Measurements from ENCODE around the gene GATAD2A. TPM values are rescaled to one million over a fixed set of nuclear protein-coding genes. Genes with fewer than 3 reads are reported as not detected.

Gene GATAD2A
- polyA plus RNA-seq, 1 experiment = 24.2 TPM

DNA sequence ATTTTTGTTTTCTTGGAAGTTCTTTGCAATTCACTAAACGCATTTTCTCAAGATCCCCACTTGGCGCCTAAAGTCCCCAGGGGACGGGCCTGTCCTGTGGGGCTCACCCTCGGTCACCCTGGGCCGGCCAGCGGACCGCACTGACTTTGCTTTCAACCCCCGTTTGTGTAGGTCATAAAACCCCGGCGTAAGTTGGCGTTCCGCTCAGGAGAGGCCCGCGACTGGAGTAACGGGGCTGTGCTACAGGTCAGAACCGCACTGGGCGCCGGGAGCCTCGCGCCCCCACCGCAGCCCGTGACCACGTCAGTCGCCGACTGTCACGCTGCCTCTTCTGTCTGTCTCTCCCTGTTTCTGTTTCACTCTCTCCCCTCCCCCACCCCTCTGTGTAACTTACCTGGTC lies 96.3 kb downstream of the GATAD2A start:
- H3K27me3 ChIP-seq (ENCODE audit: control insufficient read depth, insufficient read depth, low read length) = no peaks in the 10 kb centered on the region
- ChIA-PET CTCF (no interaction called here), POLR2A (no interaction called here)
- no peak overlapping the region for H3K4me3 ChIP-seq (ENCODE audit: low read depth, low read length)
- TF ChIP-seq, protein P1, sequence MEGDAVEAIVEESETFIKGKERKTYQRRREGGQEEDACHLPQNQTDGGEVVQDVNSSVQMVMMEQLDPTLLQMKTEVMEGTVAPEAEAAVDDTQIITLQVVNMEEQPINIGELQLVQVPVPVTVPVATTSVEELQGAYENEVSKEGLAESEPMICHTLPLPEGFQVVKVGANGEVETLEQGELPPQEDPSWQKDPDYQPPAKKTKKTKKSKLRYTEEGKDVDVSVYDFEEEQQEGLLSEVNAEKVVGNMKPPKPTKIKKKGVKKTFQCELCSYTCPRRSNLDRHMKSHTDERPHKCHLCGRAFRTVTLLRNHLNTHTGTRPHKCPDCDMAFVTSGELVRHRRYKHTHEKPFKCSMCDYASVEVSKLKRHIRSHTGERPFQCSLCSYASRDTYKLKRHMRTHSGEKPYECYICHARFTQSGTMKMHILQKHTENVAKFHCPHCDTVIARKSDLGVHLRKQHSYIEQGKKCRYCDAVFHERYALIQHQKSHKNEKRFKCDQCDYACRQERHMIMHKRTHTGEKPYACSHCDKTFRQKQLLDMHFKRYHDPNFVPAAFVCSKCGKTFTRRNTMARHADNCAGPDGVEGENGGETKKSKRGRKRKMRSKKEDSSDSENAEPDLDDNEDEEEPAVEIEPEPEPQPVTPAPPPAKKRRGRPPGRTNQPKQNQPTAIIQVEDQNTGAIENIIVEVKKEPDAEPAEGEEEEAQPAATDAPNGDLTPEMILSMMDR (IDR thresholded peaks at IDR 0.05; ENCODE audit: insufficient read depth, low read depth, low read length) = no peak
- DNase-seq (ENCODE audit: low read depth) = no peak
- H3K36me3 ChIP-seq (ENCODE audit: control insufficient read depth, insufficient read depth, low read length) = peaks cover 45% of the 10 kb centered on the region

- DNase-seq (ENCODE audit: low read depth) = no peak
- ChIA-PET POLR2A (no interaction called here), CTCF (no interaction called here)
- H3K36me3 ChIP-seq (ENCODE audit: control insufficient read depth, insufficient read depth, low read length) = peaks cover 44% of the 10 kb centered on the region
- no peak overlapping the region for H3K4me3 ChIP-seq (ENCODE audit: low read depth, low read length)
- TF ChIP-seq, protein P1 (IDR thresholded peaks at IDR 0.05; ENCODE audit: insufficient read depth, low read depth, low read length) = no peak
- no peaks in the 10 kb centered on the region for H3K27me3 ChIP-seq (ENCODE audit: control insufficient read depth, insufficient read depth, low read length)
Measured at GRCh38 chr19:19502281-19502680, 96.8 kb downstream of the GATAD2A start.

DNA sequence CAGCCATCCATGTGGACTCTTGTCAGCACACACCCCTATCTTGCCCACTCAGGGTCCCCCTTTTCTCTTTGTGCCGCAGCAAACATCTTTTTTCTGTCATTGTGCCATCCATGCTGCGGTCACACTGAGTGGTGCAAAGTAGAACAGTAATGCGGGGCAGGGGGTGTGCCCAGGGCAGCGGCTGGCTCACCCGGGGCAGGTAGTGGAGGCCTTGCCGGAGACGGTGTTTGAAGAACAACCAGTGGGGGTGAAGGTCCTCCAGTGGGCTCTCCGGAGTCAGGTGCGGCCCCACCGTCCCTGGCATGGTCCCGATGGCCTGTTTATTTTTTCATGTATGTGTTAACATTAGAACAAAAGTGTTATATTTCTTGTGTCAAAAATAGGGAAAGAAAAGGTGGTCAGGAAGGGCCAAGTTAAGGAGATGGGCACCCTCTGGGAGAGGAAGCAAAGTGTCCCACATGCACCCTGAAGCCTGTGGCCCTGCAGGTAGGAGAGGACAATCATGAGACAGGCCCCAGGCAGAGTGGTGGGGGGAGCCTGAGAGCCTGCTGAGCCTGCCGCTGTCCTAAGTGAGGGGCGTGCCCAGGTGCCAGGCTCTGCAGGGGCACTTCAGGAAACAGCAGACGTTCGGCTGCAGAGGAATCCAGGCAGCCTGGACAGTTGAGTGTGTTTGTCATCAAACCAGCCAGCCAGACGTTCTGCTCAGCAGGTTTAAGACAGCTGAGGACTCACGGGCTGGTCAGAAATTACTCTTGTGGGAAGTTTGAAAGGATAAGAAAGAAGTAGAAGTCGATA lies 97.5 kb downstream of the GATAD2A start:
- DNase-seq (ENCODE audit: low read depth) = no peak
- no peaks in the 10 kb centered on the region for H3K27me3 ChIP-seq (ENCODE audit: control insufficient read depth, insufficient read depth, low read length)
- H3K36me3 ChIP-seq (ENCODE audit: control insufficient read depth, insufficient read depth, low read length) = peaks cover 42% of the 10 kb centered on the region
- no peak overlapping the region for H3K4me3 ChIP-seq (ENCODE audit: low read depth, low read length)
- ChIA-PET CTCF (no interaction called here), POLR2A (no interaction called here)
- TF ChIP-seq, protein P1 (IDR thresholded peaks at IDR 0.05; ENCODE audit: insufficient read depth, low read depth, low read length) = no peak

DNA sequence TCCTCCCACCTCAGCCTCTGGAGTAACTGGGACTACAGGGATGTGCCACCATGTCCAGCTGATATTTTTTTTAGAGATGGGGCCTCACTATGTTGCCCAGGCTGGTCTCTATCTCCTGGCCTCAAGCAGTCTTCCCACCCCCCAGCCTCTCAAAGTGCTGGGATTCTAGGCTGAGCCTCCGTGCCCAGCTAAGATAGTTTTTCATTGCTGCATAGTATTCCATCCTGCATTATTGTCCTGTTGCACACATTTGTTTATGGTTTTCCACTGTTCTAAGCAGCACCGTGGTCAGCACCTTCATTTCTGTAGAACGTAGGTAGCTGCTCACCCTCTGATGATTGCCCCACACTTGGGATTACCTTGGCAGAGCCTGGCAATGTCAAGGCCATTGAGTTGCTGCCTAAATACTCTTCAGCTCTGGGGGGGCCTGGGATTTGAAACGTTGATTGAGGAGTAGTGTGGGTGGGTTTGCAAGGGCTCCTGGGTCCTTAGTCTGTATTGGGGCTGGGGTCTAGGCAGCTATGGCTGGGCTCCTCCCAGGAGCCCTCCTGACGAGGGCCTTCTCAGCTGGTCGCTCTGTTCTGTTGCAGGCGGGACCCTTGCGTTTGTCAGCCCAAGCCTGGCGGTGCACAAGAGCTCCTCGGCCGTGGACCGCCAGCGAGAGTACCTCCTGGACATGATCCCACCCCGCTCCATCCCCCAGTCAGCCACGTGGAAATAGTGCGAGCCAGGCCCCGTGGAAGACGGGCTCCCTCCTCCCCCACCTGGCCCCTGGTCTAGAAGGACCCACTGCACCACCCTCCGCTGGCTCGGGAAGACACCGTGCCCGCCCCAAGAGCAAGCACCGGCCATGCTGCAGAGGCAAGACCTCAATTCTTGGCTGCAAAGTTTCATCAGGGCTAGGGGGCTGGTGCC lies 99.5 kb downstream of the GATAD2A start:
- ChIA-PET POLR2A (no interaction called here), CTCF (interaction anchor here (0.7 to 1.5 kb wide), 3 partner anchors 14 to 165 kb away, joined by 3 to 7 read pairs (median 3); no protein-coding TSS in a partner anchor)
- DNase-seq (ENCODE audit: low read depth) = no peak
- Histone ChIP-seq H3K27me3 (ENCODE audit: control insufficient read depth, insufficient read depth, low read length) (no peaks in the 10 kb centered on the region), H3K36me3 (ENCODE audit: control insufficient read depth, insufficient read depth, low read length) (peaks cover 31% of the 10 kb centered on the region), H3K4me3 (ENCODE audit: low read depth, low read length) (no peak overlapping the region)
- TF ChIP-seq, protein P1 (IDR thresholded peaks at IDR 0.05; ENCODE audit: insufficient read depth, low read depth, low read length) = no peak
